Stomach (tissue), 9 donors: ENCODE data around the gene MSI1. TPM values are rescaled to one million over a fixed set of nuclear protein-coding genes. Genes with fewer than 3 reads are reported as not detected.

Experiments
- DNase-seq, 2 donors: peaks; one replicate each; pipeline versions ENCODE4 v3.0.0 to v3.0.0-alpha.2; 2013 to 2019
- H3K27ac ChIP-seq, 5 donors: fragments of 200-600 bp in 4 of 5; sonication (generic) in 4 of 5; one replicate each; pipeline ENCODE4 v1.5.1; 2013 to 2019; ENCODE audit warnings: mild to moderate bottlenecking in 1 of 5, moderate library complexity in 1 of 5
- H3K27me3 ChIP-seq, 3 donors: fragments of 200-600 bp; sonication (generic); one replicate each; pipeline ENCODE4 v1.5.1; 2017 to 2019; ENCODE audit warnings: mixed run types in 1 of 3
- H3K36me3 ChIP-seq, 4 donors: fragments of 200-600 bp; sonication (generic); 1 replicate in 3 of 4; 2 replicates in 1 of 4; pipeline ENCODE4 v1.5.1; 2016 to 2019
- H3K4me1 ChIP-seq, 4 donors: fragments of 200-600 bp; sonication (generic); one replicate each; pipeline ENCODE4 v1.5.1; 2016 to 2019
- H3K4me3 ChIP-seq, 4 donors: fragments of 200-600 bp; sonication (generic) in 3 of 4; one replicate each; pipeline ENCODE4 v1.5.1; 2016 to 2019; ENCODE audit warnings: mild to moderate bottlenecking in 1 of 4
- H3K9me3 ChIP-seq, 4 donors: fragments of 200-600 bp; sonication (generic); one replicate each; pipeline ENCODE4 v1.5.1; 2016 to 2019
- EP300 ChIP-seq: sonication (generic); formaldehyde crosslinking; IDR thresholded peaks from one replicate; pipeline ENCODE4 v1.6.1; 2017; ENCODE audit warnings: antibody characterized with exemption
- POLR2A ChIP-seq, 4 donors: fragments of 450-650 bp; IDR thresholded peaks; one replicate each; pipeline ENCODE4 v1.6.1; 2016; ENCODE audit warnings: antibody characterized with exemption in 4 of 4, control low read depth in 2 of 4, mild to moderate bottlenecking in 1 of 4, moderate library complexity in 1 of 4
- POLR2AphosphoS5 ChIP-seq, 3 donors: sonication (generic); formaldehyde crosslinking; IDR thresholded peaks; one replicate each; pipeline ENCODE4 v1.6.1; 2016; ENCODE audit warnings: antibody characterized with exemption in 3 of 3
- WGBS, 5 donors: extraction: QIAGEN DNeasy Blood & Tissue Kit in 3 of 5; methylation state at CpG; one replicate each; pipeline versions ENCODE4 v1.1.5 to v1.1.7; 2013 to 2018; 5-methylcytosine and 5-hydroxymethylcytosine counted together
- intact Hi-C: fragments of 100-400 bp; cut with DNase I; formaldehyde crosslinking; loops from one replicate; pipeline ENCODE4 v1.15.1; 2023; ENCODE audit warnings: low total_unique reads
- polyA plus RNA-seq, 3 donors: library from polyadenylated mRNA; stranded (reverse); fragments of 200-250 nt; gene quantifications; one replicate each; pipeline ENCODE4 v1.2.3, GENCODE V29; 2013
- total RNA-seq, 5 donors: library from RNA; depleted of rRNA; stranded (reverse); fragments of >200 nt; gene quantifications; one replicate each; pipeline versions ENCODE4 v1.1.0 to v1.2.3, GENCODE V29; 2014 to 2016
- TF ChIP-seq, protein P1 (sequence below), 7 experiments: fragments of 450-650 bp in 4 of 7; fragments of 200-600 bp in 3 of 7; sonication (generic) in 3 of 7; IDR thresholded peaks; one replicate each; pipeline ENCODE4 v1.5.1; 2016 to 2019; ENCODE audit warnings: antibody characterized with exemption in 7 of 7, control low read depth in 2 of 7, mild to moderate bottlenecking in 1 of 7
- donor health status: healthy with polysubstance abuse.
- donor health status: Bipolar disorder and iron deficiency.
- donor health status: healthy.

Gene MSI1
- total and polyA plus RNA-seq, 8 donors: 0.58 to 7.1 (median 1.6) TPM; not detected in 2

DNA sequence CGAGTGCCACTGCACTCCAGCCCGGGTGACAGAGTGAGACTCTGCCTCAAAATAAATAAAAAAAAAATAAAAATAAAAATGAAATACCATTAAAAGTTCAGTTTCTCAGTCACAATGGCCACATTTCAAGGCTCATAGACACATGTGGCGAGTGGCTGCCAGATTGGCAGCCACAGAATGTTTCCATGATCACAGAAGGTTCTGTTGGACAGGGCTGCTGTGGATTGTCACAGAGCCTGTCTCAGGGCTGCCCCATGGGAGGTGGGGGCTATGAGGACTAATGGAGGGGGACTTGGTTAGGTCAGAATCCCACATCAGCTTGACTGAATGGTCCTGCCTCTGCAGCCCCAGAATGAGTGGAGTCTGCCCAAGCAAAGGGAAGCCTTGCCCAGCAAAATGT, 37.6 kb downstream of the MSI1 start:
- Histone ChIP-seq H3K4me3 (no peak overlapping the region), H3K4me1 (peaks cover 0 to 15% (median 2%) of the 10 kb centered on the region in 4 donors), H3K27ac (no peak overlapping the region), H3K9me3 (no peaks in the 10 kb centered on the region), H3K27me3 (no peaks in the 10 kb centered on the region), H3K36me3 (no peaks in the 10 kb centered on the region)
- TF ChIP-seq POLR2AphosphoS5 (IDR thresholded peaks at IDR 0.05) (no peak), POLR2A (IDR thresholded peaks at IDR 0.05) (no peak), EP300 (no peak)
- TF ChIP-seq, protein P1, sequence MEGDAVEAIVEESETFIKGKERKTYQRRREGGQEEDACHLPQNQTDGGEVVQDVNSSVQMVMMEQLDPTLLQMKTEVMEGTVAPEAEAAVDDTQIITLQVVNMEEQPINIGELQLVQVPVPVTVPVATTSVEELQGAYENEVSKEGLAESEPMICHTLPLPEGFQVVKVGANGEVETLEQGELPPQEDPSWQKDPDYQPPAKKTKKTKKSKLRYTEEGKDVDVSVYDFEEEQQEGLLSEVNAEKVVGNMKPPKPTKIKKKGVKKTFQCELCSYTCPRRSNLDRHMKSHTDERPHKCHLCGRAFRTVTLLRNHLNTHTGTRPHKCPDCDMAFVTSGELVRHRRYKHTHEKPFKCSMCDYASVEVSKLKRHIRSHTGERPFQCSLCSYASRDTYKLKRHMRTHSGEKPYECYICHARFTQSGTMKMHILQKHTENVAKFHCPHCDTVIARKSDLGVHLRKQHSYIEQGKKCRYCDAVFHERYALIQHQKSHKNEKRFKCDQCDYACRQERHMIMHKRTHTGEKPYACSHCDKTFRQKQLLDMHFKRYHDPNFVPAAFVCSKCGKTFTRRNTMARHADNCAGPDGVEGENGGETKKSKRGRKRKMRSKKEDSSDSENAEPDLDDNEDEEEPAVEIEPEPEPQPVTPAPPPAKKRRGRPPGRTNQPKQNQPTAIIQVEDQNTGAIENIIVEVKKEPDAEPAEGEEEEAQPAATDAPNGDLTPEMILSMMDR (IDR thresholded peaks at IDR 0.05): no peak
- DNase-seq: no peak
- 35 to 59% (median 50%) methylated on average over 3 of the region's 3 CpGs for WGBS, 5 donors
- intact Hi-C loops: no loop called here

DNA sequence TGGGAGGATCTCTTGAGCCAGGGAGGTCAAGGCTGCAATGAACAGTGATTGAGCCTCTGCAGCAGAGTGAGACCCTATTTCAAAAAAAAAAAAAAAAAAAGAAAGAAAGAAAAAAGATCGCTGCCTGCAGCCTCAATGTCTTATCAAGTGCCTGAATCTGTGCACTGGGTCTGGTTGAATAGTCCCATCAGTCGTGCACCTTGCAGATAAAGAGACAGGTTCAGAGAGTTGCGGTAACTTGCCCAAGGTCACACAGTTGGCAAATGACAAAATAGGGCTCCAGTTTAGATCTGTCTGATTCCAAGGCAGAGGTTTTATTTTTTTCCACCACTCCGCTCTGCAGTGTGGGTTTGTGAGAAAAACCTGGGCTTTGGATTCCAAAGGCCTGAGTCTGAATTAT, 40.7 kb downstream of the MSI1 start:
- H3K9me3 ChIP-seq: no peaks in the 10 kb centered on the region
- no peak overlapping the region for H3K4me3 ChIP-seq
- no peak for TF ChIP-seq EP300
- no peak for TF ChIP-seq POLR2AphosphoS5 (IDR thresholded peaks at IDR 0.05)
- H3K36me3 ChIP-seq: no peaks in the 10 kb centered on the region
- no peaks in the 10 kb centered on the region for H3K27me3 ChIP-seq
- peaks cover 13 to 28% (median 19%) of the 10 kb centered on the region in 4 donors for H3K4me1 ChIP-seq
- 74 to 83% (median 82%) methylated on average over 4 of the region's 4 CpGs for WGBS, 5 donors
- H3K27ac ChIP-seq: no peak overlapping the region
- intact Hi-C loops: no loop called here
- no peak for DNase-seq

GRCh38 chr12:120327593-120327992, 41.4 kb downstream of the MSI1 start, which contains the start of gene PLA2G1B:
Gene PLA2G1B, minus strand, starts transcription at chr12:120327779. Its CDS starts 26 bp downstream, at chr12:120327753.
- 41 to 58% (median 47%) methylated on average over 5 of the region's 5 CpGs for WGBS, 5 donors
- Histone ChIP-seq H3K9me3 (no peaks in the 10 kb centered on the region), H3K27me3 (no peaks in the 10 kb centered on the region), H3K4me1 (peaks cover 13 to 29% (median 19%) of the 10 kb centered on the region in 4 donors), H3K27ac (peak within 1 kb of the TSS in 1 of 5 donors; percentile 46), H3K36me3 (no peaks in the 10 kb centered on the region), H3K4me3 (no peak within 1 kb of the TSS)
- TF ChIP-seq POLR2AphosphoS5 (IDR thresholded peaks at IDR 0.05) (no peak), POLR2A (IDR thresholded peaks at IDR 0.05) (no peak), EP300 (no peak)
- TF ChIP-seq, protein P1 (IDR thresholded peaks at IDR 0.05): no peak
- peak; percentile 25 to 37 for DNase-seq
- intact Hi-C loops: no loop called here

DNA sequence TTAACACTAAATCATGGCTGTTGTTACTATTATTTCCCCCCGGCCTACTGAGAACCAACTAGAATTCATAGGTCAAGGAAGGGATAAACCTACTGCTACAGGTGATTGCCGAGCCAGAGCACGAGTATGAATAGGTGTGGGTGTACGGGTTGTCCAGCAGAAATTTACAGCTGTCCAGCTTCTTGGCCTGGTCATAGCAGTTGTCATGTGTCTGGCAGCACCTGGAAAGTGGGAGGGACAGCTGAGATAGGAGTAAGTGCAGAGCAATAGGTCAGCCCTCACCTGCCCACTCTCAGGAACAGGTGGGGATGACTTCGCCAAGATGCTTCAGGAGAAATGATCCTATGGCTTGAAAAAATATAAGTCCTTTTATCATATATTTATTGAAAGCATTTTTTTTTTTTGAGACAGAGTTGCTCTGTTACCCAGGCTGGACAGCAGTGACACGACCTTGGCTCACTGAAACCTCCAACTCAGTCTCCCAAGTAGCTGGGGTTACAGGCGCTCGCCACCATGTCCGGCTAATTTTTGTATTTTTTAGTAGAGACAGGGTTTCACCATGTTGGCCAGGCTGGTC, 44.0 kb downstream of the MSI1 start:
- Histone ChIP-seq H3K4me1 (peaks cover 25 to 47% (median 33%) of the 10 kb centered on the region in 4 donors), H3K9me3 (no peaks in the 10 kb centered on the region), H3K36me3 (no peaks in the 10 kb centered on the region), H3K4me3 (peak overlapping the region in 1 of 4 donors; percentile 73), H3K27me3 (no peaks in the 10 kb centered on the region), H3K27ac (peak overlapping the region; percentile 0 to 60 (median 13))
- peak in 1 of 2 donors; percentile 76 for DNase-seq
- WGBS, 5 donors: 30 to 56% (median 43%) methylated on average over 9 of the region's 9 CpGs
- intact Hi-C loops: no loop called here
- TF ChIP-seq EP300 (no peak), POLR2A (IDR thresholded peaks at IDR 0.05) (no peak), POLR2AphosphoS5 (IDR thresholded peaks at IDR 0.05) (no peak)
- TF ChIP-seq, protein P1 (IDR thresholded peaks at IDR 0.05): no peak

- Histone ChIP-seq H3K27ac (peak overlapping the region in 1 of 5 donors; percentile 86), H3K9me3 (no peaks in the 10 kb centered on the region), H3K4me1 (peaks cover 25 to 47% (median 34%) of the 10 kb centered on the region in 4 donors), H3K4me3 (no peak overlapping the region), H3K36me3 (no peaks in the 10 kb centered on the region), H3K27me3 (no peaks in the 10 kb centered on the region)
- intact Hi-C loops: no loop called here
- WGBS, 5 donors: 86 to 93% (median 92%) methylated on average over 2 of the region's 2 CpGs
- DNase-seq: no peak
- no peak for TF ChIP-seq EP300
- no peak for TF ChIP-seq POLR2AphosphoS5 (IDR thresholded peaks at IDR 0.05)
- TF ChIP-seq POLR2A (IDR thresholded peaks at IDR 0.05): no peak
- TF ChIP-seq, protein P1 (IDR thresholded peaks at IDR 0.05): no peak
Observed at GRCh38 chr12:120323772-120324171, 45.2 kb downstream of the MSI1 start.
